GM21423 (cell line): ENCODE data around the gene NPLOC4.
"Not testable (repeated sequence)": the region's sequence is repeated elsewhere in the genome, so short reads cannot be mapped to it uniquely, and the experiment has no call there.

Experiments used
- ATAC-seq: cut with Tn5 transposase; IDR thresholded peaks from one replicate; pipeline ENCODE4 v1.9.1; 2021; ENCODE audit warnings: mild to moderate bottlenecking, moderate library complexity; ENCODE audit not compliant: unreplicated experiment

Gene NPLOC4

DNA sequence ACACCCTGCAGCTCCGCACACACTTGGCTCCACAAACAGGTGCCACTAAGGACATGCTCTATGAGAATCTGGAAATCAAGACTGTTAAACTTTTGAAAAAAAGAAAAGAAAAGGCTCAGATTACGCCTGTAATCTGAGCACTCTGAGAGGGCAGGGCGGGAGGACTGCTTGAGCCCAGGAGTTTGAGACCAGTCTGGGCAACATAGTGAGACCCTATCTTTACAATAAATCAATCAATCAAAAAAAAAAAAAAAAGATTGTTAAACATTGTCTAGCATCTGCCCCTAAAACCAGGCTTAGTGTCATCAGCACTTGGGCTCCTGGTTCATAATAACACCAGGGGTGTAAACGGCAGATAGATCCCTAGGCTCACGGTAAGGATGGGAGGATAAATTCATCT lies 47.3 kb downstream of the NPLOC4 start:
- no peak for ATAC-seq

DNA sequence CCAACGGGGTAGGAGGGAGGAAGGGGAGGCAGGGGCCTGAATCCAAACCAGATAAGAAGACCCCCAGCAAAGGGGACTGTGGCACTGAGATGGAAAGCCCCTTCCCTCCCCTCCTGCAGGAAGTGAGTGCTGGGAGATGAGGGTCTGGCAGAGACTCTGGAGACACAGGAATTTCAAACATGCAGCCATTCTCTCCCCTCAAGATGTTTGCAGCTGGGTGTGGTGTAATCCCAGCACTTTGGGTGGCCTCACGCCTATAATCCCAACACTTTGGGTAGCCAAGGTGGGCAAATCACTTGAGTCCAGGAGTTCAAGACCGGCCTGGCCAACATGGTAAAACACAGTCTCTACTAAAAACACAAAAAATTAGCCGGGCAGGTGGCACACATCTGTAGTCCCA lies 50.8 kb downstream of the NPLOC4 start:
- no peak for ATAC-seq

DNA sequence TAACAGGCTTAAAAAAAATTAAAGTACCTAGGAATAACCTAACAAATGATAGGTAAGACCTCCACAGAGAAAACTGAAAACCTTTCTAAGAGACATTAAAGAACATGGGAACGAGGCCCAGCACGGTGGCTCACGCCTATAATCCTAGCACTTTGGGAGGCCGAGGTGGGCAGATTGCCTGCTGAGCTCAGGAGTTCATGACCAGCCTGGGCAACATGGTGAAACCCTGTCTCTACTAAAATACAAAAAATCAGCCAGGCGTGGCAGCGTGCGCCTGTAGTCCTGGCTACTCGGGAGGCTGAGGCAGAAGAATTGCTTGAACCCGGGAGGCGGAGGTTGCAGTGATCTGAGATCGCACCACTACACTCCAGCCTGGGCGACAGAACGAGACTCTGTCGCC lies 52.1 kb downstream of the NPLOC4 start:
- ATAC-seq, result not testable (repeated sequence)

DNA sequence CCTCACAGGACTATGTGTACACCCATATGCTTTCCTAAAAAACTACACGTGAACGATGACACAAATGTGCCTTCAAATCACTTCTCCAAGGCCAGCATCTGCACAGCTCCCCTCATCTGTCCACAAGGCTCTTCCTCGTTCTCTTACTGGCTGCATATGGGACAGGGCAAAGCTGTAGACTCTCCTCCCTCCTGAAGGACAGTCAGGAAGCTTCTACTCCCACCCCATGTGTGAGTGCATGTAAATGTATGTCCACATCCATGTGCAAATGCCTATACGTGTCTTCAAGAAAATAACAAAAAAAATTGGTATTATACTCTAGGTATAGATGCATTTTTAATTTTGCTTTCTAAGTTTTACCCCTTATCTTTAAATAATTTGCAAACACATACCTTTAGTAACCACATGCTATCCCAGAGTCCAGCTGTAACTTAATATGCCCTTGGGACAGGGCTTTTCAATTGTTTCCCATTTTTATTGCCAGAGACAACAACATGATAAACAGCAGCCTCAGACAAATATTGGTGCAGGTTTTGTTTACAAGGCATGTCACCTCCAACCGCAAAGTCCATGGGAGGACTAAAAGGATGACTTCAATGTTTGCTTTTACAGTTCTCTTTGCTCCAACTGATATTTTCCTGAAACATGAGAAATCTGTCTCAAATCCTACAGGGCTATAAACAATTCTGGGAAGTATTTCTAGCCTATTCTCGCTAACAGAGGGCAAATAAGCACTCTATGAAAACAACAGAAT lies 53.1 kb downstream of the NPLOC4 start:
- ATAC-seq, result no peak

DNA sequence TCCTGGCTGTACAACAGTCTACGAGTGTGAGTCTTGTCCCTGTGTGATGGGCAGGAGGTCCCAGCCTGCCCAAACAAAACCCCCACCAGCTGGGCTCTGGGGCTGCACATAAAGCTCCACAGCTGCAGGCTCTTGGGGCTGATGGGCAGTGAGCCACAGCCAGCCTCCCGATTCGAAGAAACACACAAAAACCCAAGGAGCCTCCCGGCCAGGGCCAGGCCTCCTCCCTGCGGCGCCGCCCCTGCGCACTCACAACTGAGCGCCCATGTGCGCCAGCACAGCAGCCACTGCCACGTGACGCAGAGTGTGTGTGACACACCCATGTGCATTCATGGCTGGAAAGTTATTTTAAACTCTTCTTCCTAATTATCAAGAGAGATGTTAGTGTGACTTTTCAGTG lies 54.2 kb downstream of the NPLOC4 start:
- no peak for ATAC-seq

DNA sequence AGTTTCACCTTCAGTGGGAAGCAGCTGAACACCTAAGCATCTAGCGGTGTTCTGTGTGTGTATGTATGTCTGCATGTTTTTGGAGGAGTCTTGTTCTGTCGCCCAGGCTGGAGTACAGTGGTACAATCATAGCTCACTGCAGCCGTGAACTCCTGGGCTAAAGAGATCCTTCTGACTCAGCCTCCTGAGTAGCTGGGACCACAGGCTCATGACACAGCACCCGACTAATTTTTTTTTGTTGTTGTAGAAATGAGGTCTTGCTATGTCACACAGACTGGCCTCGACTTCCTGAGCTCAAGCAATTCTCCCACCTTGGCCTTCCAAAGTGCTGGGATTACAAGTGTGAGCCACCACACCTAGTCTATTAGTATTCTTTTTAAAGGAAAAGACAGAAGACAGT lies 54.6 kb downstream of the NPLOC4 start:
- no peak for ATAC-seq

DNA sequence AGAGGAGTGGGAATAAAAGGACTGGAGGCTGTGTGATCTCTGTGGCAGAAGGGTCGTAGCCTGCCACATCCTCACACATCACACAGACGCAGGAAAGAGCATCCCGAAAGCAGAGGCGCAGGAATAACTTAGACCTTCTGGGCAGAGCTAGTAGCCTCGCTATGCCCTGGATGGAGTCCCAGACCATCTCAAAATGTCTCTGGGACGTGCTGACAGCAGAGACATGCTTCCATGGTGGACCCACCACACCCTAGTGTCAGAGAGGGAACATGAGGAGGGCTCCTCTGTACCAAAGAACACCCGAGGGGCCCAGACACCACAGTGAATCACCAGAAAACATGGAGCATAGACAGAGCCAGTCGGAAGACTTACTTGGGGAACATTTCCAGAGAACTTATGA lies 55.2 kb downstream of the NPLOC4 start:
- no peak for ATAC-seq

DNA sequence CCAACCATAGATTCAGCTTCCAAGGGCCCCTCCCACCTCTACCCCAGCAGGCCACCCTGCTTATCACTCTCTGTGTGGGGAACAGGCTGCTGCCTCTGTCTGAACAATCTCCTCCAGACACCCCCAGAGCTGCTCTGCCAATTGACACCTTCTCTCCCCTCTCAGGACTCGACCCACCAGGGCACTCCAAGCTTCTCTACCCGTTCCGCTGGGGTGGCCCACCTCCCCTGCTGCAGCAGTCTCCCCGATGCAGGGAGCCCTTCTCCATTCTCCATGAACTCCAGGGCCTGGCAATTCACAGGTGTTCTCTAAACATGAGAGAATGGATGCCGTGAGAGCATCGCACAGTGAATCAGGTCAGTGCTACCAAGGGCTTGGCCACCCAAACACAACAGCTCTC lies 56.4 kb downstream of the NPLOC4 start:
- no peak for ATAC-seq

DNA sequence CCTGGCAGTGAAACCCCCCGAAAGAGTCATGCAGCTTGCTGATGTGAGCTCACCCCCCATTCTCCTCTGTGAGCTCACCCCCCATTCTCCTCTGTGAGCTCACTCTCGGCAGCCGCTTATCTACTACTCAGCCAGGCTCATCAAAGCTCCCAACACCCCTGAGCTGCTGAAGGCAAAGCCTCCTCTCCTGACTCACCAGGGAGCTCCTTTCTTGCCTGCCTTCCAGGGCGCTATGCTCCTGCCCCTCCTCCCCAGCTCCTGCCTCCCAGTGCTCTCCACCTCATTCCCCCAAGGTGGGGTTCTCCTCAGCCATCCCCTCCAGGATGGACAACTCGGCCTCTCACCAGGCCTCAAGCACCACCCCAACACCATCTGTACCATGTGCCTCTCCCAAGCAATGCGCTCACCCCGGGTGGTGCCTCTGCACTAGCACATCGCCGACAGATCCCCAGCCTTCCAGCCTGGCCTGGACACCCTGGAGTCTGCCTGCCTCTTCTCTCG lies 57.0 kb downstream of the NPLOC4 start:
- no peak for ATAC-seq

DNA sequence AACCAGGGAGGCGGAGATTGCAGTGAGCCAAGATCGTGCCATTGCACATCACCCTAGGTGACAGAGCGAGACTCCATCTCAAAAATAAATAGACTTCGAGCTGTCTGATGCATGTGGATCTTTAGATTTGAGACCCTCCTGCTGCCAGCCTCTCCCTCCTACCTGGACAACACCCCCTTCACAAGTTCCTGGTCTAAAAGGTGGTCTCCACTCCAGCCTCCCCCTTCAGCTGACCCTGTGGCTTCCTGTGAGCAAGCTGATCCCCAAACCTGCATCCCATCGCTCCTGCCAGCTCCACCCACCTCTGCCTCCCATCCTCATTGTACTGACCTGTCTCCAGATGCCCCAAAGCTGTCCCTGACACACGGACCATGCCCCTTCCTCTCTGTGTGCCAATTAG lies 57.6 kb downstream of the NPLOC4 start:
- ATAC-seq, result no peak

DNA sequence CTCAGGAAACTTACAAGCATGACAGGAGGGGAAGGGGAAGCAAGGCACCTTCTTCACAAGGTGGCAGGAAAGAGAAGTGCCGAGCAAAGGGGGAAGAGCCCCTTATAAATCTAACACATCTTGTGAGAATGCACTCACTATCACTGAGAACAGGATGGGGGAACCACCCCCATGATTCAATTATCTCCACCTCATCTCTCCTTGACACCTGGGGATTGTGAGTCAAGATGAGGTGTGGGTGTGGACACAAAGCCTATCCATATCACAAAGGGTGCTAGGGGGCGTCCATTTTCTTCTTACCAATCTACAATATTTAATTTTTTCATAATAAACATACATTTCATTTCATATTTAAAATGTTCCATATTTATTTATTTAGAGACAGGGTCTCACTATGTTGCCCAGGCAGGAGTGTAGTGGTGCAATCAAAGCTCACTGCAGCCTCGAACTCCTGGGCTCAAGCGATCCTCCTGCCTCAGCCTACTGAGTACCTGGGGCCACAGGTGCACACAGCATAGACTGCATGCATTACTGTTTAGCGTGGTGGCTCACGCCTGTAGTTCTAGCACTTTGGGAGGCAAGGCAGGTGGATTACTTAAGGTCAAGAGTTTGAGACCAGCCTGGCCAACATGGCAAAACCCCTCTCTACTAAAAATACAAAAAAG lies 58.2 kb downstream of the NPLOC4 start:
- no peak for ATAC-seq

DNA sequence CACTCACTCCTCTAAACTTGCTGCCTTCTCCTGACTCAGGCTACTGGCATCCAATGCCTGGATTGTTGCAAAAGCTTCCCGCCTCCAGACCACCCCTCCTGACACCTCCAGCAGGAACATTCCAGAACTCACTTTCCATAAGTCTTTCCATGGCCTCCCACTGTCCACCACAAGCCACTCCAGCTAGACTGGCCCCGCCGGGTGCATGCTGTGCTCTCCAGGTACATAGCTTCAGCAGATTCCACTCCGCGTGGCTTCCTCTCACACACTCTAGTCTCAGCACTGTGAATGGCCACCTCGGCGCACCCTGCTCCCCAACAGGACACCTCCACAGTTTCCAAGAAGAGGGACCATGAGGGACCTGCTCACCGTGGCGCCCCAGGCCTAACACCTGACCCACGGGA lies 58.9 kb downstream of the NPLOC4 start:
- no peak for ATAC-seq

DNA sequence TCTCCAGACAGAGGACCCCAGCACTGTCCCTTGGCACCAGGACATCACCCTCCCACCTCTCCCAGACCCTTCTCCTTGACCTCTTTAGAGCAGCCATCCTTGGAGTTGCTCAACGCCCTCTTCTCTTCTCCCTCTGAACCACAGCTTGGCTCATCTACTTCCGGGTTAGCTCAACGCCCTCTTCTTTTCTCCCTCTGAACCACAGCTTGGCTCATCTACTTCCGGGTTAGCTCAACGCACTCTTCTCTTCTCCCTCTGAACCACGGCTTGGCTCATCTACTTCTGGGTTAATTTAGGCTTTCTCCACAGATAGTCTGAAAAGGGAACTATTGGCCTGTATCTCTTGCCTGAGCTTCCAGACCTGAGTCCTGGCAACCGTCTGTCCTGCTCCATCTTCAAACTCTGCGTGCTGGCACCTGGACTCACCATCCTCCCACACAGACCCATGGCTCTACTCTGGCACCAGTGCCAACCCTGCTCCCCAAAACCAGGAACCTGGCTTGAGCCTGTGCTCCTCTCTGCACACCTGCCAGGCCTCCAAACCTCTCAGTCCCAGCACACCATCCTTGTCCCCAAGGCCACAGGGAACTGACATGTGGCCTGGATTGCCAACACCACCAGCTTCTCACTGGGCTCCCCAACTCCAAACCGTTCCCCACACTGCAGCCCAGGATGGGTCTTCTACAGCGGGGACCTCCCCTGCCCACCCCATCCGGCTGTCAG lies 59.5 kb downstream of the NPLOC4 start:
- no peak for ATAC-seq

DNA sequence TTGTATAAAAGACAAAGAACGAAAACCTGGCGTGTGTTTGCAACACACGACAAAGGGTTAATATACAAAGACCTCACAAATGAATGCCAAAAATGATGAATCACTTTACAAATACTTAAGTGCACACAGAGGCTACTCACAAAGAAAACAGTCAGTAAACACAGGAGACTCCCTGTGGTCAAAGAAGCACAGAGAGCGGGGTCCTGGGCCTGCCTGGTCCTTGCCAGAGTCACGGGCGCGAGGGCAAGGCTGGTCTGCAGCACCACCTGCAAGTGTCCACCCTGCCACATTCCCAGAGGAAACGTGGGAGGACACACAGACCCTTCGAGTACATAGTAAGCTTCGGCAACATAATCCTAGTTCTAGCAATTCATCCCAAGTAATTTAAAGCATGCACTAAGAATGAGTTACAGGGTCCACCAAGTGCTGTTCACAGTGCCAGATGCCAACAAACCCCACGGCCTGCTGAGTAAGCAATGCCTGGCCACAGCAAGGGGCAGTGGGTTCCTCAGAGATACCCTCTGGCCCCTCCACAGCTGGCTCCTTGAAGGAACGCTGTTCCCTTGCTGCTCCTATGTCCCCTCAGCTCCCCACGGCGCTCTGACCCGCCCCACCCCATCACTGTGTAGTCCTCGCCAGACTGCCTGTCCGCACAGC lies 60.2 kb downstream of the NPLOC4 start:
- no peak for ATAC-seq

DNA sequence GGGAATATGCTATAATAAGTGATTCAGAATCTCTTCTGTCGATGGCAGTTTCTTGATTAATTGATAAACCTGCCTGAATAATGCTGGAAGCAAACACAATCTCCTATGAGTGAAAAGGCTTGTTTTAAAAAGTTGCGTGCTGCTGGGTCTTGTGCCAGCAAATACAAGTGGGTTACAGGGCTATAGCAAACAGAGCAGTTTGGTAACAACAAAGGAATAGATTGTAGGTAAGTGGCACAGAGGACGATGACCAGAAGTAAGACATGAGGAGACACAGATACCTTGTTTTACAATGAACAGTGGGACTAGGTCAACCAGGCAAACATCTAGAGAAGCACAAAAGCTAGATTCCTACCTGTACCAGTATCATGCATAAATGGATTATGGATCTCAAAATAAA lies 61.1 kb downstream of the NPLOC4 start:
- no peak for ATAC-seq

DNA sequence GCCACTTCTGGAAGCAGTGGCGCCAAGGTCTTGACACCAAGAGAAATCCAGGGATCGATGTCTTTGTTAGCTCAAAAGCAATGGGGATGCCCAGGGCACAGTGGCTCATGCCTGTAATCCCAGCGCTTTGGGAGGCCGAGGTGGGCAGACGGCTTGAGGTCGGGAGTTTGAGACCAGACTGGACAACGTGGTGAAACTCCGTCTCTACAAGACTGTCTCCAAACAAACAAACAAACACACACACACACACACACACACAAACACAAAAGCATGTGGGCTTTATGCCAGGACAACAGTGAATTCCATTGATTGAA lies 62.3 kb downstream of the NPLOC4 start:
- no peak for ATAC-seq

DNA sequence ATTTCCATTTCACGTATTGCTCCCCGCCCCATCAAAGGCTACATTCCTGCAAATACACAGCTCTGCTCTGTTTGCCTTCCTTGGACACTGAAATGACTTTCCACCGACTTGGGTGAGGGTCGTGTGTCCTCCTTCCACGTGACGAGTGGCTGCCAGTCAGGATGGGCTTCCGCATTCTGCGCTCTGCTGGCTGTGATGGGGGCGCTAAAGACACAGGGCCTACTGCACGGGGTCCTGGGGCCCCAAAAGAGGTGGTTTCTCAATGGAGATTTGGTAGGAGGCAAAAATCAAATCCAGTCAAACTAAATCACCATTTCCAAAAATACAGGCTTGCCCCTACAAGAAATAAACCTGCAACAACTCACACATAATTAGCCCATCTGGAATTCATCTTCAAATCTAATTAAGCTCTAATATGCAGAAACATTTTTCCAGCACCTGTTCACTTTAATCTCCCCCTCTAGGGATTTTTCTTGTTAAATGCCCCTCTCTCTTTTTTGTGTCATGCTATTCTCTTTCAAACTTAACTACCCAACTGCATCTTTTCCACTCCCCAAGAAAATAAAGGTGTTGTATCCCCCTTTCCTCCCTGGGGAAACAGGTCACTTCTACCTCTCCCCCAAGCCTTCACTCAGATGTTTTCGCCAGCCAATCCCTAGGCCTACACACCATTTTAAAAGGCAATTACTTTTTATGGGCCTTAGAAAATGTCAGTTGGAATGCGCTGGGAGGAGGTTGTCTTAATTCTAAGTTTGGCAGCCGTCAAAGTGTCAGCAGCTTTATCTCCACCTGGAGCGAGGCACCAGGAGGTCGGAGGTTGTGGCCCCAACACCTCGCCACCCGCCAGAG lies 62.9 kb downstream of the NPLOC4 start:
- ATAC-seq, result no peak

DNA sequence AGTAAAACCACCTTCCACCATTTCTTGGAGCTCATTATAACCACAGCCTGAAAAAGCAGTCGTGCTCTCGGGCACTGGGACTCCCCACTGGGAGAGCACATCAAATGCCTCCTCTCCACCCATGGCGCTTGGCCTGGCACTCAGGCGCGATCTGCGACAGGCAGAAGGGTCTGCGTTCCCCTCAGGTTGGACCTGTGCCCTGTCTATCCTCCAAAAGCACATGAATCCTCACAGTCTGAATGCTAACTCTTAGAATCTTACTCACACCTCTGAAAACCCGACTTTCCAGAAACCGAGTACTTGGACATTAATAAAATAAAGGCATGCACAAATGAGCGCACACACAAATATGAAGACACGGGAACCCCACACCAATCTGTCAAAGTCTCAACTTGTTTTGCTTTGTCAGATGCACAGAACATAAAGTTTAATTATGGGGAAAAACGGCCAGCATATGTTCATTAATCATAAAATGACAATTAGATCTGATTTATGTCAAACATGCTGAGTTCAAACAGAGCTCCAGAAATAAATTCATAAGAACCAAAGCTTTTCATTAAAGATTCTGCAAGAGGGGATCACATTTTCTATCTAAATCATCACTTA lies 64.2 kb downstream of the NPLOC4 start:
- ATAC-seq, result no peak

DNA sequence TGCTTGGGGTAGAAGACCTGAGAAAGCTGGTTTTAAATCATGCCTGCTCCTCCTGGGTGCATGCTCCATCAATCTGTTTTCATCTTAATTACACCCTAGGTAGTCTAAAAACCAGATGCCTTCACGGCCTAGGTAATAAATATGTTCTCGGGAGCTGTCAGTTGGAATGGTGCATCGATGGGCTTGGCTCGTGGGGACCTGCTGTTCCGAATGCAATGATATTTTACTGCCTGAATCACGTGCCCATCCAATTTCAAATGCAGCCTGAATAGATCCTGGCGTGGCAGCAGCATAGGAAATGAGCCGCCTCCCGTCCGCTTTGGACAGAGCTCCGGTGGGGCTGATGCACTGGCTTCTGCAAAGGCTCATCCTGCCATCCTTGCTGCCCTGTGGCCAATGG lies 65.9 kb downstream of the NPLOC4 start:
- no peak for ATAC-seq

DNA sequence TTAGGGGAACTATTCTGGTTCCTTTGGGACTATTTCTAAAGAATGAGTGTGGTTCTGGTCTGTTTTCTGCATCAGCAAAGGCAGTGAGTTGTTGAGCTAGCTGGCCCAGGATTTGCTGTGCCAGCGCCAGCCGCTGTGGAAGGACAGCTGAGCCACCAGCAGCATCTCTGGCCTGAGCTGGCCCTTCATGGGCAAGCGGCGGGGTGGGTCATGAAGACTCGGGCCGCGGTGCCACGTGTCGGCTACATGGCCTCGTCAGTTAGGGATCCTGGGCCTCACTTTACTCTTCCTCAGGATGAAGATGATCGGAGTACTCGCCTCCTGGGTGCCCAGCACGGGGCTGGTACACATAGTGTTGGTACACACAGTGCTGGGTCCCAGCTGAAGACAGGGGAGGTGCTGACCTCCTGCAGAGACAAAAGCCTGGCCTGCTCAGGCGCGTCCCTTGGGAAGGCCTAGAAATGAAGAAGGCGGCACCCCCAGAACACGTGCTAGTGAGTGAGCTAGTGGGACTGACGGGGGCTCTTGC lies 66.9 kb downstream of the NPLOC4 start:
- ATAC-seq, result no peak
